MCF 10A (cell line): Measurements from ENCODE around the gene C2orf81. TPM values are rescaled to one million over a fixed set of nuclear protein-coding genes. Genes with fewer than 3 reads are reported as not detected.

Source experiments
- BruUV-seq: library from RNA; stranded (reverse); fragments of 400-500 nt; replicated peaks from 2 replicates; lab custom pipeline; 2021; lab: Mats Ljungman, UMichigan
- CTCF ChIA-PET: fragments of 300-600 bp; sonication (Branson Sonifier 250); formaldehyde crosslinking; extraction: SDS; loops from one replicate; lab custom pipeline; 2021; ENCODE audit warnings: antibody characterized with exemption, inconsistent platforms; lab: Yijun Ruan, JAX
- POLR2A ChIA-PET: fragments of 300-600, 350-650 bp; sonication (Branson Sonifier 250); formaldehyde crosslinking; extraction: SDS; loops from one replicate; lab custom pipeline; 2020; ENCODE audit warnings: antibody characterized with exemption, inconsistent platforms; lab: Yijun Ruan, JAX
- DNase-seq: peaks from one replicate; pipeline ENCODE4 v3.0.0-alpha.2; 2018; ENCODE audit not compliant: unreplicated experiment
- H3K27ac Mint-ChIP-seq: one replicate; pipeline ENCODE4 v1.8.0; 2022; ENCODE audit warnings: mild to moderate bottlenecking, low read depth, mixed read lengths; ENCODE audit not compliant: unreplicated experiment
- H3K27me3 Mint-ChIP-seq: one replicate; pipeline ENCODE4 v1.8.0; 2022; ENCODE audit warnings: mixed read lengths; ENCODE audit not compliant: insufficient read depth, unreplicated experiment
- H3K36me3 Mint-ChIP-seq: one replicate; pipeline ENCODE4 v1.8.0; 2022; ENCODE audit warnings: mild to moderate bottlenecking, moderate library complexity, mixed read lengths; ENCODE audit not compliant: insufficient read depth, unreplicated experiment
- H3K4me1 Mint-ChIP-seq: one replicate; pipeline ENCODE4 v1.8.0; 2022; ENCODE audit warnings: mixed read lengths; ENCODE audit not compliant: insufficient read depth, unreplicated experiment
- H3K4me3 Mint-ChIP-seq: one replicate; pipeline ENCODE4 v1.8.0; 2022; ENCODE audit warnings: mild to moderate bottlenecking, moderate library complexity, mixed read lengths; ENCODE audit not compliant: unreplicated experiment
- H3K9me3 Mint-ChIP-seq: one replicate; pipeline ENCODE4 v1.8.0; 2022; ENCODE audit warnings: mixed read lengths; ENCODE audit not compliant: unreplicated experiment
- intact Hi-C: fragments of 100-400 bp; cut with micrococcal nuclease; formaldehyde crosslinking; loops from 2 replicates; pipeline ENCODE4 v1.14.1; 2022
- total RNA-seq: library from RNA; stranded (reverse); gene quantifications from 2 replicates; pipeline ENCODE4 v1.2.3, GENCODE V29; 2022
- TF ChIP-seq, protein P1 (sequence below): fragments of 200-600 bp; IDR thresholded peaks from one replicate; pipeline ENCODE4 v1.8.0; 2022; ENCODE audit warnings: antibody characterized with exemption, mild to moderate bottlenecking; ENCODE audit not compliant: unreplicated experiment

C2orf81 gene
- total RNA-seq, 1 experiment from 2014 or later = 5.6 TPM

DNA sequence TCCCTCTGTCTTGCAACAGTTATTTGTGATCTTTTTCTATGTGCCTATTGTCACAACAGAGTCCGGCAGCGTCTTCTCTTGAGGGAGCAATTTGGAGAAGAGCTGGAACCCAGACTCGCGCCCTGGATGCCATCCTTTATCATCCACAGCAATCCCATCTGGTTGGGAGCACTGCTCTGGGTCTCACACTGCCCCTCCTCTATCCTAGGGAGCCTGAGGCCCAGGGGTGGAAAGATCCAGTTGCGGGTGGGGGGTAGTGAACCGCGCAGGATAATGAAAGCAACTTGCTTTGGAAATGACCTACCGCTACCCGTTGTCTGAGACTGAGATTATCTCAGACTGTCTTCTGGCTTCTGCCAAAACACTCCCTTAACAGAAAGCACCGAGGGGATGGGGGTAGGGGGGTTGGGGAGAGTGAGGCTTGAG lies 37.5 kb upstream of the C2orf81 start:
- H3K27me3 Mint-ChIP-seq = no peaks in the 10 kb centered on the region
- TF ChIP-seq, protein P1, sequence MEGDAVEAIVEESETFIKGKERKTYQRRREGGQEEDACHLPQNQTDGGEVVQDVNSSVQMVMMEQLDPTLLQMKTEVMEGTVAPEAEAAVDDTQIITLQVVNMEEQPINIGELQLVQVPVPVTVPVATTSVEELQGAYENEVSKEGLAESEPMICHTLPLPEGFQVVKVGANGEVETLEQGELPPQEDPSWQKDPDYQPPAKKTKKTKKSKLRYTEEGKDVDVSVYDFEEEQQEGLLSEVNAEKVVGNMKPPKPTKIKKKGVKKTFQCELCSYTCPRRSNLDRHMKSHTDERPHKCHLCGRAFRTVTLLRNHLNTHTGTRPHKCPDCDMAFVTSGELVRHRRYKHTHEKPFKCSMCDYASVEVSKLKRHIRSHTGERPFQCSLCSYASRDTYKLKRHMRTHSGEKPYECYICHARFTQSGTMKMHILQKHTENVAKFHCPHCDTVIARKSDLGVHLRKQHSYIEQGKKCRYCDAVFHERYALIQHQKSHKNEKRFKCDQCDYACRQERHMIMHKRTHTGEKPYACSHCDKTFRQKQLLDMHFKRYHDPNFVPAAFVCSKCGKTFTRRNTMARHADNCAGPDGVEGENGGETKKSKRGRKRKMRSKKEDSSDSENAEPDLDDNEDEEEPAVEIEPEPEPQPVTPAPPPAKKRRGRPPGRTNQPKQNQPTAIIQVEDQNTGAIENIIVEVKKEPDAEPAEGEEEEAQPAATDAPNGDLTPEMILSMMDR = no peak
- peak overlapping the region; percentile 91 for H3K27ac Mint-ChIP-seq
- no peaks in the 10 kb centered on the region for H3K9me3 Mint-ChIP-seq
- intact Hi-C loops = no loop called here
- peak overlapping the region; percentile 98 for H3K4me3 Mint-ChIP-seq
- BruUV-seq = no TSS peak
- CTCF ChIA-PET = interaction anchor here (0.6 to 1.1 kb wide), 2 partner anchors 20 to 129 kb away, joined by 3 to 5 read pairs; no protein-coding TSS in a partner anchor
- no peak for DNase-seq
- POLR2A ChIA-PET = interaction anchor here (0.8 to 9.2 kb wide), 19 partner anchors 8 to 271 kb away, joined by 3 to 132 read pairs (median 8); partner anchors contain the start of genes AUP1, C2orf81, CCDC142 and DQX1
- peaks cover 50% of the 10 kb centered on the region for H3K4me1 Mint-ChIP-seq
- H3K36me3 Mint-ChIP-seq = peaks cover 70% of the 10 kb centered on the region

DNA sequence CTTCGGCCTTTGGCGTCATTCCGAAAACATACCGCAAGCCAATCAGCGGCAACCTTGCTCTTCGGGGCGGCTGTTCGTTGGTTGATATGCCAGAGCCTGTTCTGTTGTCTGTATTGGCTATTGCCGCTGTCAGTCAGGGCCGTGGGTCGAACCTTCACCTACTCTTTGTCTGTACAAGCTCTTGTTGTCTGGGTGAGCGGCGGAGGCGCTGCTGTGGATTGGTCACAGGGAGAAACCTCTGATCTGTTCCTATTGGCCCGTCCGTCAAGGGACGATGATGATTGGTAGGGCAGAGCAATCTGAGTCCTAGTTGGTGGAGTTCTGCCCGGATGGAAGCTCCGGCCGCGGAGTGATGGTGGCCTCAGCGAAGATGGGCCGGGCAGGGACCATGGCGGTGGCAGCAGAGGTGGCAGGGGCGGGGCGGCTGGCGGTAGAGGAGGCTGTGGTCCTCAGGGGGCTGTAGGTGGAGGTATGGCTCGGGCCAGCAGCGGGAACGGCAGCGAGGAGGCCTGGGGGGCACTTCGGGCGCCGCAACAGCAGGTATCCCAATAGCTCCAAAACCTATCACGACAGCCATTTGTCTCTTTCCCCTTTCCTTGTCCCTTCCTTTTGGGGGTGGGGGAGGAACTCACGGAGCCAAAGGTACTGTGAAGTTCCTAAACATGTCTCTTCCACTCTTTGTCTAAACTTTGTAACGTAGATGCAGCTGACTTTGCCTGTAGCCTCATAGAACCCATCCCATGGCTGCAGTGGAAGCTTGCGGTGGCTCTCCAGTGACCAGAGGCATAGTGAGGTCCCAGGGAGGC lies 36.9 kb upstream of the C2orf81 start, which contains the start of gene WBP1:
Gene WBP1 (plus strand): TSS at position 307 of the 806 bp plus-strand sequence. CDS start 165 bp downstream, at position 472.
- H3K4me3 Mint-ChIP-seq = peak within 1 kb of the TSS; percentile 98
- TSS peak; percentile 30 for BruUV-seq
- POLR2A ChIA-PET = interaction anchor here (0.5 to 9.2 kb wide), 27 partner anchors 9 to 1227 kb away, joined by 3 to 132 read pairs (median 5); partner anchors contain the start of genes AUP1, C2orf81, CCDC142 and DQX1
- CTCF ChIA-PET = interaction anchor here (0.6 to 1.1 kb wide), 2 partner anchors 20 to 130 kb away, joined by 3 to 5 read pairs; no protein-coding TSS in a partner anchor
- H3K4me1 Mint-ChIP-seq = peaks cover 50% of the 10 kb centered on the region
- H3K27ac Mint-ChIP-seq = peak within 1 kb of the TSS; percentile 91
- TF ChIP-seq, protein P1 = no peak
- intact Hi-C loops = no loop called here
- DNase-seq = peak; percentile 100
- no peaks in the 10 kb centered on the region for H3K9me3 Mint-ChIP-seq
- H3K36me3 Mint-ChIP-seq = peaks cover 70% of the 10 kb centered on the region
- no peaks in the 10 kb centered on the region for H3K27me3 Mint-ChIP-seq

DNA sequence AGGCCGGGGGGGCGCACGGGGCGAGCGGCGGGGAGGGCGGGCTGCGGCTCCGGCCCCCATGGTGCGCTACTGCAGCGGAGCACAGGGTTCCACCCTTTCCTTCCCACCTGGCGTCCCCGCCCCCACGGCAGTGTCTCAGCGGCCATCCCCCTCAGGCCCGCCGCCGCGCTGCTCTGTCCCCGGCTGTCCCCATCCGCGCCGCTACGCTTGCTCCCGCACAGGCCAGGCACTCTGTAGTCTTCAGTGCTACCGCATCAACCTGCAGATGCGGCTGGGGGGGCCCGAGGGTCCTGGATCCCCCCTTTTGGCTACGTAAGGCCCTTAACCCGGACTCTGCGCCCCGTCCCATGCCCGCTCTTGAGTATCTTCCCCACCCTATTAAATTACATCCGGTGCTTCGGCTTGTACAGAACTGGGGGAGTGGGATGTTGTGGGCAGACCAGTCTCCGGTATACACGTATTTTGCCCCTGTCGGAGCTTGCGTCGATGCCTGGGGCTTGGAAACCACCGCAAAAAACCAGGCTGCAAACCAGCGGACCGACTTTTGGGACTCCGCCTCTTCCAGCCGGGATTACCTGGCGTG lies 36.2 kb upstream of the C2orf81 start:
- peak overlapping the region; percentile 91 for H3K27ac Mint-ChIP-seq
- TF ChIP-seq, protein P1 = no peak
- ChIA-PET POLR2A (interaction anchor here (1.0 to 9.2 kb wide), 22 partner anchors 10 to 721 kb away, joined by 3 to 132 read pairs (median 7); partner anchors contain the start of genes AUP1, C2orf81, CCDC142 and DQX1), CTCF (interaction anchor here (0.6 to 4.5 kb wide), 4 partner anchors 25 to 131 kb away, joined by 3 to 35 read pairs (median 5); partner anchors contain the start of genes CCDC142 and TTC31)
- intact Hi-C loops = no loop called here
- peak; percentile 58 for DNase-seq
- H3K4me3 Mint-ChIP-seq = peak overlapping the region; percentile 98
- no TSS peak for BruUV-seq
- H3K9me3 Mint-ChIP-seq = no peaks in the 10 kb centered on the region
- peaks cover 63% of the 10 kb centered on the region for H3K36me3 Mint-ChIP-seq
- peaks cover 46% of the 10 kb centered on the region for H3K4me1 Mint-ChIP-seq
- H3K27me3 Mint-ChIP-seq = no peaks in the 10 kb centered on the region
